Astrocyte of the cerebellum (primary cell): ENCODE data around the gene ADIPOR2.

Source experiments
- DNase-seq: peaks from one replicate; pipeline ENCODE4 v3.0.0-alpha.2; 2011; ENCODE audit warnings: low read depth
- H3K4me3 ChIP-seq: 2 replicates; pipeline ENCODE4 v1.5.1; 2011; ENCODE audit warnings: mild to moderate bottlenecking, low read depth, low read length, moderate library complexity
- in situ Hi-C: cut with HindIII; loops from 2 replicates; pipeline ENCODE4 v1.10.0; 2017; ENCODE audit warnings: low sequenced_read_pairs
- TF ChIP-seq, protein P1 (sequence below): IDR thresholded peaks from 2 replicates; pipeline ENCODE4 v1.5.1; 2012; ENCODE audit warnings: low read length, low read depth, moderate library complexity, mild to moderate bottlenecking; ENCODE audit errors: missing control alignments

The ADIPOR2 gene

DNA sequence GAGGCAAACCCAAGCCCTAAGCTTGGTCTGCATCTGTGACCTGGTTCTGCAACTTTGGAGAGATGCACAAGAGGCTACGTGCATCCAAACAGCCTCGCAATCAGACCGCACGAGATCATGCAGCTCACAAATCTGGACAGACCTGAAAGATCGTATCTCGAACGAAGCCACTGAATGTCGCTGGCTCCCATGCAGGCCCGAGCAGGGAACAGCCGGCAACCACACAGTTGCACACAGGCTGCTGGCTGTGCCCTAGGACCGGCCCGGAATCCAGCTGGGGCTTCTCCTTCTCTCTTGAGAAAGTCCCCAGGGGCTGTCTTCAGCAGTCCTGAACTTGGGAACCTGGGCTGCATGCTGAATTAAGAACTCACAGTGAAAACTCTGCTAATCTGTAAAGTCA, 34.0 kb upstream of the ADIPOR2 start:
- no peak overlapping the region for H3K4me3 ChIP-seq
- no peak for DNase-seq
- TF ChIP-seq, protein P1, sequence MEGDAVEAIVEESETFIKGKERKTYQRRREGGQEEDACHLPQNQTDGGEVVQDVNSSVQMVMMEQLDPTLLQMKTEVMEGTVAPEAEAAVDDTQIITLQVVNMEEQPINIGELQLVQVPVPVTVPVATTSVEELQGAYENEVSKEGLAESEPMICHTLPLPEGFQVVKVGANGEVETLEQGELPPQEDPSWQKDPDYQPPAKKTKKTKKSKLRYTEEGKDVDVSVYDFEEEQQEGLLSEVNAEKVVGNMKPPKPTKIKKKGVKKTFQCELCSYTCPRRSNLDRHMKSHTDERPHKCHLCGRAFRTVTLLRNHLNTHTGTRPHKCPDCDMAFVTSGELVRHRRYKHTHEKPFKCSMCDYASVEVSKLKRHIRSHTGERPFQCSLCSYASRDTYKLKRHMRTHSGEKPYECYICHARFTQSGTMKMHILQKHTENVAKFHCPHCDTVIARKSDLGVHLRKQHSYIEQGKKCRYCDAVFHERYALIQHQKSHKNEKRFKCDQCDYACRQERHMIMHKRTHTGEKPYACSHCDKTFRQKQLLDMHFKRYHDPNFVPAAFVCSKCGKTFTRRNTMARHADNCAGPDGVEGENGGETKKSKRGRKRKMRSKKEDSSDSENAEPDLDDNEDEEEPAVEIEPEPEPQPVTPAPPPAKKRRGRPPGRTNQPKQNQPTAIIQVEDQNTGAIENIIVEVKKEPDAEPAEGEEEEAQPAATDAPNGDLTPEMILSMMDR = no peak
- in situ Hi-C loops = loop anchor here (25.0 kb wide), 1 partner anchor 305 kb away; no protein-coding TSS in a partner anchor

DNA sequence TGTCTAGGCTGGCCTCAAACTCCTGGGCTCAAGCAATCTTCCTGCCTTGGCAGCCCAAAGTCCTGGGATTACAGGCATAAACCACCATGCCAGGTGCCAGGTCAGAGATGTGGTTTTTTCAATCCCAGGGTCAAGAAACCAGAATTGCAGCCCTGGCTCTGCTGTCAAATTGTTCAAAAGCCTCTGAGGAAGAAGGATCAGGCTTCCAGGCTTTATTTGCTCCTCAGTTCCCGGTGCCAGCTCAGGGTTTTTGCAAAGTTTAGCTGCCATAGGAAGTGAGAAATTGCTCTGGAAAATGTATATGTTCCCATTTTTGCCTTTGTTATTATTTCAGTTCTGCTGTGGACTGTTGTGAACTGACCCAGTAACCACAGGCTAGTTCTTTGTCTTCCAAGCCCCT, 33.2 kb upstream of the ADIPOR2 start:
- DNase-seq = no peak
- in situ Hi-C loops = loop anchor here (25.0 kb wide), 1 partner anchor 305 kb away; no protein-coding TSS in a partner anchor
- H3K4me3 ChIP-seq = no peak overlapping the region
- TF ChIP-seq, protein P1 = no peak

DNA sequence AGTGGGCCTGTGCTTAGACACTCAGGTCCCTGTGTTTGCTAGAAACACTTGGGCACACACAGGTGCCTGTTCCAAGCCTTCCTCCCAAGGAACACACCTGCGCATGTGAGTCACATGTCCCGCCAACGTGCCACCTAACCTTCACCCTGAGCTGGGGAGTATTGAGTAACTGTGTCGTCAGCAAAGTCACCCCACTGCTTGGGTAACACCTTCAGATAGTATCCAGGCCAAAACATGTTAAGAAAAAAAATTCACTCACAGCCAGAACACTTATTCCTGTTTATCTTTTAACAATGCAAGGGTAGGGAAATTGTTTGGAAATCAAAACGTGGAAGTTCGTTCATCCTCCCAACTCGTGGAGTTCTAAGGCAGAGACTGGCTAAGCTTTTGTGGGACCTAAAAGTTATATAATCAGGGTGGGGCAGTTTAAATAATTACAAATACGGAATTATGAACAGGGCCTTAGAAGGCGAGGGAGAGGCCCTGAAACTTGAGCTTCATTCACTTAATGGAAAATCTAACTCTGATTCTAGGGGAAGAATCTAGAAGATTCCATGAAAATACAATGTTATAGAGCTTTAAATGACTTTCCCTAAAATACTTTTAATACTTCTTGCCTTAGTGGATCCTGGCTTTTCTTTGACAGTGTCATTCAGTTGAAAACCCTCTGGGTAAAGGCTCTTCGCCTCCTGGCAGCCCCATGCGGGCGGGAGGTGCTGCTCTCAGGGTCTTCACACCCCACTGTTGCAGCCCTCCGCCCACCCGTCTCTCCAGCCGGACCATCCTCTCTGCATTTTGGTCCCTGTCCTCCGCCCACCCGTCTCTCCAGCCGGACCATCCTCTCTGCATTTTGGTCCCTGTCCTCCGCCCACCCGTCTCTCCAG, 30.3 kb upstream of the ADIPOR2 start:
- TF ChIP-seq, protein P1 = no peak
- no peak for DNase-seq
- in situ Hi-C loops = loop anchor here (25.0 kb wide), 1 partner anchor 302 kb away; no protein-coding TSS in a partner anchor
- H3K4me3 ChIP-seq = no peak overlapping the region

DNA sequence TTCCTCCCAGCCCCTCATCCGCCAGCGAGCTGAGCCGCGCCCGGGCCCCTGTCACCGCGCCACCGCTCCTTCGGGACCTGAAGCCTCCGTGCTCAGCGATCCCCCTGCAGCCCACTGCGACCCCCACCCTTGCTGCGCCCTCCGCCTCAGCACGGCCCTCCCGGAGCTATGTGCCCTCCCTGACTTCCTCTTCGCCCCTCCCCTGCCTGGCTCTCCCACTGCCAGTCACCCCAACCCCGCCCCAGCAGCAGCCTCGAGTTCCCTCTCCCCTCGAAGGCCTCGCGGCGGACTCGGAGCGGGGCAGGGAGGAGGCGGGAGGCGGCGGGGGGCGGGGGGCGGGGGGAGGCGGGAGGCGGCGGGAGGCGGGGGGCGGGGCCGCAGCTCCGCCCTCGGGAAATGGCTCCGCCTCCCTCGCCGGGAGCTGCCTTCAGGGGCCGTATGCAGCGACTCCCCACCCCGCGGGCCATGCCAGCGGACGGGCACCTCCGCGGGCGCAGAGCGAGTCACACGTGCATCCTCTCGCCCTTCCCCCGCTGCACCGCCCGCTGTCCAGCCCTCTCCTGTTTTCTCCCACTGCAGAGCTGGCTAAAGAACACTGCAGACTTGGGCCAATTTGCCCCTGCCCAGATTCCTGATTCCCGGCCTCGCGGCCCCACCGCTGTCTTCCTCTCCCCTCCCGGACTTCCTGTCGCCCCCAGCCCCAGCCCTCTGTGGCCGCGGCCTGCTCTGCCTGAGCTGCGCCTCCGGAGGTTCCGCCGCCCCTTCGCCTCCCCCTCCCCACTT, 29.1 kb upstream of the ADIPOR2 start:
- TF ChIP-seq, protein P1 = no peak
- H3K4me3 ChIP-seq = peak overlapping the region; percentile 51
- peak; percentile 27 for DNase-seq
- in situ Hi-C loops = loop anchor here (25.0 kb wide), 1 partner anchor 301 kb away; no protein-coding TSS in a partner anchor

DNA sequence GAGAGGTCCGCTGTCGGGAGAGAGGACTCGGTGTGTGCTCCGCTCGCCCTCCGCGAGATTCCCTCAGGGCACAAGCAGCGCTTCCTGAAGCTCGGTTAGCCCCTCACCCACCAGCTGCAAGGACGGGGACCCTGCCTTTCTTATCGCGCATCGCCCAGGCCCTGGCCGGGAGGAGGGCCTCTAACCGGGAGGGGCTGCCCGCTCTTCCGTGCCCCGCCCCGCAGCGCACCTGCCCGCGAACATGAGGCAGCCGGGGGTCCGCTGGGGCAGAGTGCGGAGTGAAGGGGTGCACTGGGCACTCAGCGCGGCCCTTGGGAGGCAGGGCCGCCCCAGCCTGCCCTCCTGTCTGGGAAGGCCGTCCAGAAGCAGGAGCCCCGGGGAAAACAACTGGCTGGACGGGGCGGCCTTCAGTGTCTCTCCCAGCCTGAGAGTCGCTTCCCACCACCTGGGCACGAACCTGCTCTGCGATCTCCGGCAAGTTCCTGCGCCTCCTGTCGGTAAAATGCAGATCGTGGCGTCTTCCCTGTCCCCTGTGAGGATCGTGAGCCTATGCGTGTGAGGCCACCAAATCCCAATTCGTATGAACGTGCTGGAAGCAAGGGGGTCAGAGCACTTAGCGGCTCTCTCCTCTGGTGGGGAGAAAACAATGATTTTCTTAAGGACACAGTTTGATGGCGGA, 28.0 kb upstream of the ADIPOR2 start:
- in situ Hi-C loops = loop anchor here (25.0 kb wide), 1 partner anchor 299 kb away; no protein-coding TSS in a partner anchor
- H3K4me3 ChIP-seq = no peak overlapping the region
- DNase-seq = no peak
- TF ChIP-seq, protein P1 = peak; percentile 53
